A673 (cell line): ENCODE results near the gene KCNIP3. TPM values are rescaled to one million over a fixed set of nuclear protein-coding genes. Genes with fewer than 3 reads are reported as not detected.
A peak's percentile ranks its signal among the peaks of the same experiment; 100 is the strongest.

Experiments used
- BruUV-seq: library from RNA; stranded (reverse); fragments of 400-500 nt; replicated peaks from 2 replicates; lab custom pipeline; 2021; lab: Mats Ljungman, UMichigan
- CTCF ChIA-PET: fragments of 300-600 bp; sonication (Branson Sonifier 250); formaldehyde crosslinking; loops from one replicate; lab custom pipeline; 2022; ENCODE audit warnings: antibody characterized with exemption; lab: Charles Lee
- POLR2A ChIA-PET: fragments of 300-600 bp; sonication (Branson Sonifier 250); formaldehyde crosslinking; loops from one replicate; lab custom pipeline; 2022; ENCODE audit warnings: antibody characterized with exemption; ENCODE audit not compliant: low non-redundant PET; lab: Charles Lee
- DNase-seq: peaks from one replicate; pipeline ENCODE4 v3.0.0-alpha.2; 2015; ENCODE audit warnings: low spot score
- H3K27ac ChIP-seq: fragments of 200-600 bp; sonication (generic); 2 replicates; pipeline ENCODE4 v1.5.1; 2016; ENCODE audit warnings: mixed run types, low read depth, mild to moderate bottlenecking, mixed read lengths, antibody characterized with exemption, low read length; ENCODE audit not compliant: poor library complexity, severe bottlenecking
- H3K27me3 ChIP-seq: fragments of 200-600 bp; sonication (generic); replicated peaks from 2 replicates; pipeline ENCODE4 v1.6.1; 2017; ENCODE audit warnings: mixed run types, low read depth, mild to moderate bottlenecking, mixed read lengths, antibody characterized with exemption, low read length; ENCODE audit not compliant: insufficient read depth, poor library complexity
- H3K36me3 ChIP-seq: fragments of 200-600 bp; sonication (generic); 2 replicates; pipeline ENCODE4 v1.6.1; 2016; ENCODE audit warnings: mixed run types, mild to moderate bottlenecking, mixed read lengths, antibody characterized with exemption, low read length; ENCODE audit not compliant: insufficient read depth, poor library complexity, severe bottlenecking
- H3K4me1 ChIP-seq: fragments of 200-600 bp; sonication (generic); 2 replicates; pipeline ENCODE4 v1.6.1; 2017; ENCODE audit warnings: mixed run types, mild to moderate bottlenecking, mixed read lengths, antibody characterized with exemption, low read length; ENCODE audit not compliant: insufficient read depth, poor library complexity, severe bottlenecking
- H3K4me3 ChIP-seq: fragments of 200-600 bp; sonication (generic); 2 replicates; pipeline ENCODE4 v1.5.1; 2016; ENCODE audit warnings: low read depth, mixed run types, mild to moderate bottlenecking, mixed read lengths, low read length; ENCODE audit not compliant: poor library complexity, severe bottlenecking
- H3K9me3 ChIP-seq: fragments of 200-600 bp; sonication (generic); 2 replicates; pipeline ENCODE4 v1.6.1; 2016; ENCODE audit warnings: mixed run types, low read depth, mild to moderate bottlenecking, mixed read lengths, antibody characterized with exemption, low read length; ENCODE audit not compliant: poor library complexity, severe bottlenecking
- EZH2 ChIP-seq: fragments of 200-600 bp; sonication (generic); IDR thresholded peaks from 2 replicates; pipeline ENCODE4 v1.6.1; 2017; ENCODE audit warnings: borderline replicate concordance, low read depth, mild to moderate bottlenecking, mixed read lengths, antibody characterized with exemption, low read length; ENCODE audit not compliant: poor library complexity, severe bottlenecking
- intact Hi-C: fragments of 100-400 bp; cut with micrococcal nuclease; formaldehyde crosslinking; loops from one replicate; pipeline ENCODE4 v1.10.0; 2022; ENCODE audit not compliant: unreplicated experiment
- total RNA-seq: library from RNA; stranded (reverse); gene quantifications from 2 replicates; pipeline ENCODE4 v1.2.3, GENCODE V29; 2021
- TF ChIP-seq, protein P1 (sequence below): fragments of 300-800, 200-600 bp; sonication (generic); conservative IDR thresholded peaks from 2 replicates; pipeline ENCODE4 v1.5.1; 2017; ENCODE audit warnings: low read depth, mild to moderate bottlenecking, antibody characterized with exemption, low read length, moderate library complexity, mixed read lengths

Gene KCNIP3
- total RNA-seq, 1 experiment from 2014 or later: 0.45 TPM

DNA sequence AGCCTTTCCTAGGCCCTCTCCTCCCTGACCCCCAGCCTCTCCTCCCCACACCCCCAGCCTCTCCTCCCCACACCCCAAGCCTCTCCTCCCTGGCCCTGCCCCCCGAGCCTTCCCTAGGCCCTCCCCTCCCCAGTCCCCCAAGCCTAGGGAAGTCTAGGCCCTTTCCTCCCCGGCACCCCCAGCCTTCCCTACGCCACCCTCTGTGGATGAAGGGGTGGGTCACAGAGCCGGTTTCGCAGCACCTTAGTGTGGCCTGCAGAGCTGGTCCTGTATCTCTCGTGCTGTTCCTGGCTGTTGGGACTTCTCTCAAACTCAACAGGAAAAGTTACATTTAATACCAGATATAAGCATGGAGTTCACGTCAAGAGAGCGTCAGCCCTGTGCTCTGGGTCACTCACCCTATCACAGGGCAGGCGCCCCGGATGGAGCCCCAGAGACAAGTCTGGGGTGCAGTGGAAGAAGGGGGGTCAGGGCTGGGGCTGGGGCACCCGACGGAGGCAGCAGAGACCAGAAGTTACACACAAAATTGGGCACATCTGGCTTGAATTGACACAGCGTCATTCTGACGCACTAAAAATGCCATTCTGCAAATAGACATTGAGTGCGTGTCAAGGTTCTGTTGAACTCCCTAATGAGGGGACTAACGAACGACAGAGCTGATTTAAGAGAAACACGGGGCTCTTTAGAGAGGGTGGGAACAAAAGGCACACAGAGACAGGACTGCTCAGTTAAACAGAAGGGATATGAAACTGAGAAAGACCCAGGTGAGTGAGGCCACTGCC lies 24.0 kb downstream of the KCNIP3 start:
- Histone ChIP-seq H3K9me3 (no peaks in the 10 kb centered on the region), H3K4me3 (no peak overlapping the region), H3K36me3 (no peaks in the 10 kb centered on the region), H3K4me1 (peaks cover 2% of the 10 kb centered on the region), H3K27me3 (no peaks in the 10 kb centered on the region), H3K27ac (no peak overlapping the region)
- BruUV-seq: no TSS peak
- CTCF ChIA-PET: no interaction called here
- POLR2A ChIA-PET: no interaction called here
- DNase-seq: no peak
- intact Hi-C loops: no loop called here
- TF ChIP-seq, protein P1, sequence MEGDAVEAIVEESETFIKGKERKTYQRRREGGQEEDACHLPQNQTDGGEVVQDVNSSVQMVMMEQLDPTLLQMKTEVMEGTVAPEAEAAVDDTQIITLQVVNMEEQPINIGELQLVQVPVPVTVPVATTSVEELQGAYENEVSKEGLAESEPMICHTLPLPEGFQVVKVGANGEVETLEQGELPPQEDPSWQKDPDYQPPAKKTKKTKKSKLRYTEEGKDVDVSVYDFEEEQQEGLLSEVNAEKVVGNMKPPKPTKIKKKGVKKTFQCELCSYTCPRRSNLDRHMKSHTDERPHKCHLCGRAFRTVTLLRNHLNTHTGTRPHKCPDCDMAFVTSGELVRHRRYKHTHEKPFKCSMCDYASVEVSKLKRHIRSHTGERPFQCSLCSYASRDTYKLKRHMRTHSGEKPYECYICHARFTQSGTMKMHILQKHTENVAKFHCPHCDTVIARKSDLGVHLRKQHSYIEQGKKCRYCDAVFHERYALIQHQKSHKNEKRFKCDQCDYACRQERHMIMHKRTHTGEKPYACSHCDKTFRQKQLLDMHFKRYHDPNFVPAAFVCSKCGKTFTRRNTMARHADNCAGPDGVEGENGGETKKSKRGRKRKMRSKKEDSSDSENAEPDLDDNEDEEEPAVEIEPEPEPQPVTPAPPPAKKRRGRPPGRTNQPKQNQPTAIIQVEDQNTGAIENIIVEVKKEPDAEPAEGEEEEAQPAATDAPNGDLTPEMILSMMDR: no peak
- no peak for TF ChIP-seq EZH2

DNA sequence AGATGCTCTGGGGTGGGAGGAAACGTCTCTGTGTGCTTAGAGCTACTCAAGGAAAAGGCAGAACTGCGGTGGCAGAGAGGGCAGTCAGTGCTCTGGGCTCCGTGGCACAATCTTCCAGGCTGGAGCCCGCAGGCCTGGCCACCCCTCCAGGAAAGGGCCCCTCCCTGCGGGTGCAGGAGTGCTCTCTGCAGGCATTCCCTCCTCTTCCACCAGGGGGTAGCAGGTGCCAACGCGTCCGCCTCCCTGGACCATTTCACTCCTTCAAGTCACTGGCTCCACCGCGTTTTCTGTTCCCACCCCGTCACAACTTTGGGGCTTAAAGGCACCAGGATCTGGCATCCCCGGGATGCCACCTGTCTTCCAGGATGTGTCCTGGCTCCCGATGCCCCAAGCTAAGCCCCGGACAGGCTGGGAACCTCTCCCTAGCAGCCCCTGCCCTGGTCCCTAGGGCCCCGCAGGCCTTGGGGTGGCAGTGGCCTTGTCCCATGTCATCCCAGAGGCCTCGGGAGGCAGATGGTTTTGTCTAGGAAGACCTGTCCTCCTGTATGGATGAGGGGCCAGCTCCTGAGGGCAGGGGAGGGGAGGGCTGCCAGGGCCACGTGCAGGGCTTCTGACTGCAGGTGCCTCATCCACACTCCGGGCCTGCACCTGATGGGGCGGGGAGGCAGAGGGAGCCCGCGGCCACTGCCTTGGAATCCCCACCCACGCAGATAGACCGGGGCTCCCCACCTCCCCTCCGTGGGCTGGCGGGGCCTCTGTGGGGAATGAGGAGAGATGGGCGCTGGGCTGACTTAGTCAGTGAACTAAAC lies 26.4 kb downstream of the KCNIP3 start:
- Histone ChIP-seq H3K4me3 (no peak overlapping the region), H3K27me3 (no peaks in the 10 kb centered on the region), H3K36me3 (no peaks in the 10 kb centered on the region), H3K9me3 (no peaks in the 10 kb centered on the region), H3K4me1 (no peaks in the 10 kb centered on the region), H3K27ac (no peak overlapping the region)
- ChIA-PET POLR2A (no interaction called here), CTCF (no interaction called here)
- DNase-seq: no peak
- intact Hi-C loops: no loop called here
- TF ChIP-seq EZH2: no peak
- TF ChIP-seq, protein P1: peak; percentile 46
- BruUV-seq: no TSS peak

DNA sequence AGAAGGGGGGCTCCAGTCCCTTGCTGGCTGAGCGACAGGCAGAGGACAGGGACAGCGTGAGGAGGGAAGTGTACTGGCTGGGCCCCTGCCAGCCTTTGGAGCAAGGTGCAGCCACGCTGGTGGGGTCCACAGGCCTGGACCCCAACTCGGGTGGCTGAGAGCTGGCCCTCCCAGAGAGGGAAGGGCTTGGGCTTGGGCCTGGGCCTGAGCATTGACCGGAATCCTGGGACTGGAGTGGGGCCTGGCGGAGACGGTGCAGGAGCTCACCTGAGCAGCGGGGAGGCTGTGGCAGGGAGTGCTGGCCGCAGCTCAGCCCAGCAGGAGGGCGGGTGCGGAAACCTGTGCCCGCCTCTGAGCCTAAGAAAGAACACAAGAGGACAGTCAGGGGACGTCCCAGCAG lies 27.9 kb downstream of the KCNIP3 start:
- H3K27me3 ChIP-seq: no peaks in the 10 kb centered on the region
- TF ChIP-seq, protein P1: no peak
- TF ChIP-seq EZH2: no peak
- ChIA-PET CTCF (no interaction called here), POLR2A (no interaction called here)
- H3K4me1 ChIP-seq: no peaks in the 10 kb centered on the region
- H3K9me3 ChIP-seq: no peaks in the 10 kb centered on the region
- no TSS peak for BruUV-seq
- H3K36me3 ChIP-seq: no peaks in the 10 kb centered on the region
- DNase-seq: no peak
- no peak overlapping the region for H3K4me3 ChIP-seq
- H3K27ac ChIP-seq: no peak overlapping the region
- intact Hi-C loops: no loop called here
